IgD-negative memory B cell (primary cell): ENCODE measurements around the gene TMEM41A. TPM values are rescaled to one million over a fixed set of nuclear protein-coding genes. Genes with fewer than 3 reads are reported as not detected.
"Not testable (repeated sequence)": the region's sequence is repeated elsewhere in the genome, so short reads cannot be mapped to it uniquely, and the experiment has no call there.

ENCODE experiments used
- H3K27ac Mint-ChIP-seq, 3 donors: one replicate each; pipeline ENCODE4 v1.8.0; 2020 to 2022; ENCODE audit warnings: mild to moderate bottlenecking in 3 of 3, mixed read lengths in 3 of 3, moderate library complexity in 1 of 3
- H3K27me3 Mint-ChIP-seq: one replicate; pipeline ENCODE4 v1.8.0; 2021; ENCODE audit warnings: mixed read lengths
- H3K36me3 Mint-ChIP-seq: one replicate; pipeline ENCODE4 v1.8.0; 2020; ENCODE audit warnings: mild to moderate bottlenecking, mixed read lengths
- H3K4me1 Mint-ChIP-seq, 3 donors: one replicate each; pipeline ENCODE4 v1.8.0; 2020 to 2022; ENCODE audit warnings: mixed read lengths in 3 of 3, mild to moderate bottlenecking in 1 of 3
- H3K4me3 Mint-ChIP-seq, 4 donors: one replicate each; pipeline ENCODE4 v1.8.0; 2020 to 2022; ENCODE audit warnings: mild to moderate bottlenecking in 4 of 4, mixed read lengths in 4 of 4, moderate library complexity in 3 of 4
- H3K9me3 Mint-ChIP-seq, 3 donors: one replicate each; pipeline ENCODE4 v1.8.0; 2020 to 2021; ENCODE audit warnings: mixed read lengths in 3 of 3, mild to moderate bottlenecking in 1 of 3
- polyA plus RNA-seq: library from polyadenylated mRNA; unstranded; fragments of 300-500 nt; fragmentation: Illumina TruSeq; gene quantifications from one replicate; pipeline ENCODE4 v1.2.3, GENCODE V29; 2021

The TMEM41A gene
- polyA plus RNA-seq, 1 donor from 2014 or later, result 19.4 TPM

DNA sequence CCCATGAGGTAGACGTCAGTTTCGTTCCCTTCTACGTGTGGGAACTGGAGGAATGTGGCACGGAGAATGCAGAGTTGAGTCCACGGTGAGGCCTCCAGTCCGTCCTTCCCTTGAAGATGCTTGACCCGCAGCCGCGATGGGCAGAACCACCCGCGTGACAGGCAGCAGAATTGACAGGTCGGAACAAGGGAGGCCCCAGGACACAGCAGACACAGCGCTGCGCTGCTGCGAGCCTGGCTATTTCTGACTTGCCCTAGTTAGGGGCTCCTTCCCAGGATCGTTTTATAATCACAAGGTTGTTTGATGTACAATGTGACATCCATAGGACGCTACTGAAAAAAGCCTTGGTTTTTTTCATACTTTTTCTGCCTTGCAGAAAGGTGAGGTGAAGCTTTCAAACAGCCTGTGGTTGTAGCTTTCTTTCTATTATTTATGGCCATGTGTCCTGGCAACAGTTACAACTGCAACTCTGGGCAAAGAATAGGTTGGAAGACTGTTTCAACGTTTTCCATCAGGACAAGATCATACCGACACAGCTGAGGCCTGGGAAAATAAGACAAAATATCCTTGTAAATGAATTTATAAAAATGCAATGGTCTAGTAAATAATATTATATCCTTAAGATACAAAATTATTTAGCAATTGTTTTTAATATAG is 9.6 kb upstream of the TMEM41A start:
- H3K9me3 Mint-ChIP-seq, result no peaks in the 10 kb centered on the region

DNA sequence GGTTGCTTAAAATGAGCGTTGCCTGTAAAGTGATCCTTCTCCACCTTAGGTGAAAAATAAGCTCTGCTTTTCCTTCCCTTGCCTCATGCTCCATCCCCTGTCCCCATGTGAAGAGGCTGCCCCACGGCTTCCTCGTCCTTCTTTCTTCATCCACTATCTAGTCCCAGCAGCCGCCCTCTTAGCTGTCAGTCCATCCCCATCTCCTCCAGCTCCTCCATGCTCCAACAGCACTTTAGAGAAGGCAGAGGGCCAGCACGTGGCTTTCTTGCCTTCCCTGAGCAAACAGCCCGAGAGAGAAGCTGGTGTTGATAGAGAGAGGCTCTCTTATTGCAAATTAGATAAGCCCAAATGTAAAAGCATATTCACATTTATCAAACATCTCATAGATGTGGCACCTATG is 9.0 kb upstream of the TMEM41A start:
- Mint-ChIP-seq H3K9me3 (no peaks in the 10 kb centered on the region), H3K27me3 (peaks cover 5% of the 10 kb centered on the region), H3K4me1 (no peaks in the 10 kb centered on the region), H3K27ac (no peak overlapping the region), H3K4me3 (no peak overlapping the region), H3K36me3 (no peaks in the 10 kb centered on the region)

More for the DNA sequence above, 9.6 kb upstream of the TMEM41A start:
- Mint-ChIP-seq H3K4me3 (no peak overlapping the region), H3K27me3 (peaks cover 2% of the 10 kb centered on the region), H3K4me1 (no peaks in the 10 kb centered on the region), H3K36me3 (no peaks in the 10 kb centered on the region), H3K27ac (no peak overlapping the region)

DNA sequence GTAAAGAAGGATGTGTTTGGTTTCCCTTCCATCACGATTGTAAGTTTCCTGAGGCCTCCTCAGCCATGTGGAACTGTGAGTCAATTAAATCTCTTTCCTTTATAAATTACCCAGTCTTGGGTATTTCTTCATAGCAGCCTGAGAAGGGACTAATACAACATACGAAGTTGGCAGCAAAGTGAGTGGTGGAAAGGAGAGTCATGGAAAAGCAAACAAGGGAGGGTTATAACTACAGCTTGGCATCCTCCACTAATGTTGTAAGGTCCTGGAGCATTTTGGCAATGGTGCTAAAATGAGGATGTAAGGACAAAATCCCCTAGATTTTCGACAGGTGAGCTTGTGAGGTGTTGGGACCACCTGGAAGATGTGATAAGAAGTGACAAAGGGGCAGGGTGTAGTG is 5.8 kb upstream of the TMEM41A start:
- Mint-ChIP-seq H3K27ac (no peak overlapping the region), H3K9me3 (no peaks in the 10 kb centered on the region), H3K4me1 (no peaks in the 10 kb centered on the region), H3K4me3 (no peak overlapping the region), H3K36me3 (peaks cover 2% of the 10 kb centered on the region), H3K27me3 (peaks cover 8% of the 10 kb centered on the region)

DNA sequence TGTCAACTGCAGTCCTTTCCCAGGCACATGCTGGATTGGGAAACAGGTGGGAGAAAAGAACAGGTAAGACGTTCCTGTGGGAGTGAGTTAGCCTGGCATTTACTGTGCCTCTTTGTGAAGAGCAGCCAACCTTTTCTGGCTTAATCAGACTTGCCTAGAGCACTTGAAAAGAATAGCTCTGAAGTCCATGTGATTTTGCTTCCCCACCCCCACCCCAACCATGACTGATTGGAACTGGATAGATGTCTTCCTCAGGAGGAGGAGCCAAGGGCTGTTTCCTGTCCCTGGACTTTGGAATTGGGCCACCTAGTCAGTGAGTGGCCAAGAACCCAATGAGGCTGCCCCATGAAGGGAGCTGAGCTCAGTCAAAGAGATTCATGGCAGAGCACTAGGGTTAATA is 4.7 kb upstream of the TMEM41A start:
- Mint-ChIP-seq H3K27ac (no peak overlapping the region), H3K4me1 (peaks cover 0 to 3% (median 0%) of the 10 kb centered on the region in 3 donors), H3K27me3 (peaks cover 8% of the 10 kb centered on the region), H3K4me3 (no peak overlapping the region), H3K9me3 (no peaks in the 10 kb centered on the region), H3K36me3 (peaks cover 2% of the 10 kb centered on the region)

DNA sequence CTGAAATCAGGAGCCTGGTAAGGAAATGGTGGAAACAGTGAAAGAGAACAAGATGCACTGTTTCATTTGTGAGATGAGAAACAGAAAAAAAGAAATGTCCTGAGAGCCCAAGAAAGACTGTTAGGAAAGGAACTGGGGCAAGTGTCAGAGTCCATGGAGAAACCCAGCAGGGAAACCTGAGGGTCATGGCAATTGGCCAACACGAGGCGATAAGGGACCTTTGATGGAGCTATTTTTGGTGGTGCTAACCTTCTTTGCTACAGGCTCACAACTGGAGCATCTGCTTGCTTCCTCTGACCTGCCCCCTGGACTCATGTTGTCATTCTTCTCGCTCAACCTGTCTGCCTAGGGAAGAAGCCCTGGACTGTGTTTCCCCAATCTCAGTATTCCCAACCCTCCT is 4.2 kb upstream of the TMEM41A start:
- H3K4me3 Mint-ChIP-seq, result no peak overlapping the region

DNA sequence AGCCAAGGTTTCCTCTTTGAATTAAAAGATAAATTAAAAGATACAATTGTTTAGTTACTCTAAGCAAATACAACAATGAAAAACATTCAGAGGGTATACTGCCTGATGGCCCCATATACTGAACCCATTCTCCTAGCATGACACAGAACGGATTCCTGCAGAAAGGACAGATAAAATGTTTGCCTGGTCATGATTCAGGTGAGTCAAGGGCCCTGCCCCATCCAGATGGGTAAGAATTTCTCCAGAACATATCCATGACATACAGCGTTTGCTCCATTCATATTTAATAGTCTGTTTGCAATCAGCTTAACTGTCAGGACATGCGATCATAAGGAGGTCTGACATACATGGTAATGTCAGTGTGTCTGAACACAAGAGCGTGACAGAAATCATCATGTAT is 8.6 kb downstream of the TMEM41A start:
- H3K4me3 Mint-ChIP-seq, result peak overlapping the region in 1 of 4 donors; percentile 27
- peaks cover 14% of the 10 kb centered on the region for H3K36me3 Mint-ChIP-seq

More for the DNA sequence above, 4.2 kb upstream of the TMEM41A start:
- Mint-ChIP-seq H3K27me3 (peaks cover 6% of the 10 kb centered on the region), H3K27ac (no peak overlapping the region), H3K9me3 (no peaks in the 10 kb centered on the region), H3K4me1 (peaks cover 0 to 3% (median 0%) of the 10 kb centered on the region in 3 donors), H3K36me3 (peaks cover 2% of the 10 kb centered on the region)

DNA sequence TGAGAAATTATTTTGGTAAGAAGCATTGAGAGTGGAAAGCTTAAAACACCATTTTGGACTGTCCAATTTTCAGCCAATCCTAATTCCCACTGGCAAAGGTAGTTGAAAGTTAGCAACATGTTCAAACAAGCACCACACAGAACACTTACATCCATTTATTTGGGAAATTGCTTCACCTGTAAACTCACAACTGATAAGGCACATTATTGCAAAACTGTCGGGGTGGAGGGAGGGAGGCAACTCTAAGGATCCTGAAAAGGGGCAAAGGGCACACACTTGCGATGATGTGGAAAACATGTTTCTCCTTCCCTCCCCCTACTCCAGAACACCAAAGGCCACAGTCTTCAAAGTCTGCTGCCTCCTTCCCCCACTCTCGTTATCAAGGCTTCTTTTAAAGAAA is 9.4 kb downstream of the TMEM41A start:
- H3K4me1 Mint-ChIP-seq, result peaks cover 0 to 3% (median 1%) of the 10 kb centered on the region in 3 donors
- H3K27me3 Mint-ChIP-seq, result no peaks in the 10 kb centered on the region
- no peak overlapping the region for H3K27ac Mint-ChIP-seq
- H3K36me3 Mint-ChIP-seq, result peaks cover 14% of the 10 kb centered on the region
- no peak overlapping the region for H3K4me3 Mint-ChIP-seq
- H3K9me3 Mint-ChIP-seq, result no peaks in the 10 kb centered on the region

More for the DNA sequence above, 8.6 kb downstream of the TMEM41A start:
- Mint-ChIP-seq H3K9me3 (no peaks in the 10 kb centered on the region), H3K27me3 (no peaks in the 10 kb centered on the region), H3K27ac (no peak overlapping the region), H3K4me1 (peaks cover 0 to 3% (median 1%) of the 10 kb centered on the region in 3 donors)

DNA sequence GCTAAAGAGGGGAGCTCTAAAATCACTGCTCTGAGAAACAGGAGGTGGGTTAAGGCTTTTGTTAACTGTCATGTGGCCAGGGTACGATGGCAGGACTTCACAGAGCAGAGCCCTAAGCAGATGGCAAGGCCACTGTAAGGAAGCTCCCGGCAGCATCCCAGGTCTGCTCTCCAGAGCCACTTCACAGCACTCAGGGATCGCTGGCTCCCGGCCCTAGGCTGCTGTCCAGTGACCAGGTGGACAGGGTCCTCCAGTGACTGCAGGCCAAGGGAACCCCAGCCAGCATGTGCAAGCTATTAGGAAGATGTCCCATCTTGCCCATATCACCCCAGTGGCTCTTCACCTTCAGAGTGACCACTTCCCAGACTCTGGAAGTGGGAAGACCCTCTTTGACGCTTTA is 10.4 kb downstream of the TMEM41A start:
- Mint-ChIP-seq H3K36me3 (peaks cover 9% of the 10 kb centered on the region), H3K27me3 (no peaks in the 10 kb centered on the region), H3K4me3 (no peak overlapping the region), H3K4me1 (peaks cover 0 to 3% (median 1%) of the 10 kb centered on the region in 3 donors), H3K27ac (no peak overlapping the region), H3K9me3 (no peaks in the 10 kb centered on the region)

DNA sequence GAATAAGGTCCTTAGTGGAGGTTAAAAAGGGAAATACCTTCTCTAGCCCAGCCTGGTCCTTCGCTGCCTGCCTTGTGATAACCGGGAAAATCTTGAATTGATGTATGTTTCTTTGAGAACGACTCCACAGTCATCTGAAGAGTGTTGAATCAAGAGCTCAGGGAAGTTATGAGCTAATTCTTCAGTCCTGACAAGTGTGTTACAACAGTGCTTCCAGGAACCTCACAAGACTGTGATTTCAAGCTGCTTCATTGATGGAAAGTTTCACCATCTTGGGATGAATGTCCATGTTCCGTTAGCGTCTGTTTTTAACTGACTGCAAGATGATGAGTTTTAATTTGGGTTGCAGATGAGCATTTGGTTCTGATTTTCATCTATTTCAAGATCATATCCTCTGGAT is 12.4 kb downstream of the TMEM41A start:
- no peak overlapping the region for H3K4me3 Mint-ChIP-seq
- no peak overlapping the region for H3K27ac Mint-ChIP-seq
- peaks cover 13% of the 10 kb centered on the region for H3K36me3 Mint-ChIP-seq
- H3K27me3 Mint-ChIP-seq, result no peaks in the 10 kb centered on the region
- H3K9me3 Mint-ChIP-seq, result peaks cover 0 to 2% (median 0%) of the 10 kb centered on the region in 3 donors
- peaks cover 0 to 6% (median 5%) of the 10 kb centered on the region in 3 donors for H3K4me1 Mint-ChIP-seq

DNA sequence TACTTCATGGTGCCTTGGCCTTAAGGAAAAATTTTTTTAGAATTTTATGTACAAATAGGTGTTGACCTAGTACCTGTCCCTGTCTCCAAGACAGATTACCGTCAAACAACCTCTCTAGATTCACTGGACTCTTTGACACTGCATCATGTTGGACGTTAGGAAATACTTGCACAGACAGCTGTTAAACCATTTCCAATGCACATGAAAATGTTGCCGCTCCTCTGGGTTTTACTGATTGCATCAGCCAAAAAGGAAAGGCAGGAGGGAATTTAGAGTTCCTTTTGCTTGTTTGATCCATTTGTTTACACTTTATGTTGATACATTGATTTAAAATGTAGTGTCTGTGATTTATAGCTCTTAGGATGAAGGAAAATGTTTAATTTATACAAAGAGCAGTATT is 14.5 kb downstream of the TMEM41A start:
- H3K9me3 Mint-ChIP-seq, result peaks cover 0 to 6% (median 0%) of the 10 kb centered on the region in 3 donors
- no peak overlapping the region for H3K27ac Mint-ChIP-seq
- peaks cover 9% of the 10 kb centered on the region for H3K36me3 Mint-ChIP-seq
- peaks cover 0 to 5% (median 4%) of the 10 kb centered on the region in 3 donors for H3K4me1 Mint-ChIP-seq
- H3K27me3 Mint-ChIP-seq, result no peaks in the 10 kb centered on the region
- no peak overlapping the region for H3K4me3 Mint-ChIP-seq

DNA sequence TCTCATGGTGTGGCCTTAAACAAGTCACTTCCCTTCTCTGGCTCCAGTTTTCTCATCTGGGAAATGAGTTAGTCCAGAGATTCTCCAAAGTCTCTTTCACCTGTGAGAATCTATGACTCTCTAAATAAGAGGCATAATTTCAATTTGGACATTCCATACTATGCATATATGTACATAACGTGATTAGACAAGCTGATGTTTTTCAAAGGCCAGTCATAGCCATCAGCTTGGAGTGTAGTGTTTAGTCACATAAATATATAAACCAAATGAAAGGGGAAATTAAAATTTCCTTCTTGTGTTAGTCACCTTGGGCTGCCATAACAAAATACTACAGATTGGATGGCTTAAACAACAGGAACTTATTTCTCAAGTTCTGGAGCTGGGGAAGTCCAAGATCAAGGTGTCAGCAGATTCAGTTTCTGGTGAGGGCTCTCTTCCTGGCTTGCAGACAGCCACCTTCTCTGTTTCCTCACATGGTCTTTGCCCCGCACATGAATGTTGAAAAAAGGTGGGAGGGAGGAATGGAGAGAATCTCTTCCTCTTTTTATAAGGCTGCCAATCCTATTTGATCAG is 19.4 kb downstream of the TMEM41A start:
- no peak overlapping the region for H3K4me3 Mint-ChIP-seq
- peaks cover 0 to 5% (median 4%) of the 10 kb centered on the region in 3 donors for H3K4me1 Mint-ChIP-seq
- no peak overlapping the region for H3K27ac Mint-ChIP-seq
- peaks cover 0 to 8% (median 0%) of the 10 kb centered on the region in 3 donors for H3K9me3 Mint-ChIP-seq
- peaks cover 16% of the 10 kb centered on the region for H3K36me3 Mint-ChIP-seq
- no peaks in the 10 kb centered on the region for H3K27me3 Mint-ChIP-seq

DNA sequence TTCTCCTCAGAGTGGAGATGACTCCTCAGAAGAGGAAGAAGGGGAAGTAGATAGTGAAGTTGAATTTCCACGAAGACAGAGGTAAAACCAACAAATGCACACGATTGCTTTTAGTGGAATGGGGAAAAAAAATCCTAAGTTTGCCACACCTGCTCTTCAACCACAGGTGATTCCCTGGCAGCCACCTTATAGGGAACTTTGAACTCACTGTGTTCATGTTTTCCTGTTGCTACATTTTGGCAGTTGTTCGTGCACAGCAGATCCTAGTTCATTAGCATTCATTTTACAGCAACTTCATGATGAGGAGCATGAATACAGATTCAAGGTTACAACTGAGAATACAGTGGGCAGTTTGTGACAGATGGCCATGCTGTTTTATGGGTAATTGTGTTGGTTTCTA is 21.5 kb downstream of the TMEM41A start:
- Mint-ChIP-seq H3K9me3 (peaks cover 0 to 5% (median 0%) of the 10 kb centered on the region in 3 donors), H3K36me3 (peaks cover 18% of the 10 kb centered on the region), H3K4me1 (no peaks in the 10 kb centered on the region), H3K27me3 (no peaks in the 10 kb centered on the region), H3K4me3 (no peak overlapping the region), H3K27ac (no peak overlapping the region)

DNA sequence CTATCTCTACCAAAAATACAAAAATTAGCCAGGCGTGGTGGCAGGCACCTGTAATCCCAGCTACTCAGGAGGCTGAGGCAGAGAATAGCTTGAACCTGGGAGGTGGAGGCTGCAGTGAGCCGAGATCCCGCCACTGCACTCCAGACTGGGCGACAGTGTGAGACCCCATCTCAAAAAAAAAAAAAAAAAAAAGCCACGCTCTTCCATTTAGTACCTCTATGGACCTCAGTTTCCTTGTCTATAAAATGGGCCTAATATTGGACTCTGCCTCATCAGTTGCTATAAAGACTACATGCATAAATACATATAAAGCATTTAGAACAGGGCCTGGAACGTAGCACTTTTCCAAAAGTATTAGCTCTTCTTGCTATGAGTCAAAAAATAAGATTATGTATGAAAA is 23.9 kb downstream of the TMEM41A start:
- H3K36me3 Mint-ChIP-seq, result peaks cover 14% of the 10 kb centered on the region
- not testable (repeated sequence) for H3K4me1 Mint-ChIP-seq, H3K27ac Mint-ChIP-seq, H3K4me3 Mint-ChIP-seq, H3K27me3 Mint-ChIP-seq, H3K9me3 Mint-ChIP-seq

DNA sequence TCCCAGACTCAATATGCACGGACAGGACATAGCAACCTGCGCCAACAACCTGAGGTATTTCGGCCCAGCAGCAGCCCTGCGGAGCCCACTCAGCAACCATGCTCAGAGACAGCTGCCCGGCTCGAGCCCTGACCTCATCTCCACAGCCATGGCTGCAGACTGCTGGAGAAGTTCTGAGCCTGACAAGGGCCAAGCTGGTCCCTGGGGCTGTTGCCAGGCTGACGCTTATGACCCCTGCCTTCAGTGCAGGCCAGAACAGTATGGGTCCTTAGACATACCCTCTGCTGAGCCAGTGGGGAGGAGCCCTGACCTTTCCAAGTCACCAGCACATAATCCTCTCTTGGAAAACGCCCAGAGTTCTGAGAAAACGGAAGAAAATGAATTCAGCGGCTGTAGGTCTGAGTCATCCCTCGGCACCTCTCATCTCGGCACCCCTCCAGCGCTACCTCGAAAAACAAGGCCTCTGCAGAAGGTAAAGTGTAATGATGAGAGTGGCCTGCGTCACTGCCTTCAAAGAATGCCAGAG is 25.5 kb downstream of the TMEM41A start:
- no peak overlapping the region for H3K27ac Mint-ChIP-seq
- peaks cover 0 to 2% (median 0%) of the 10 kb centered on the region in 3 donors for H3K4me1 Mint-ChIP-seq
- H3K9me3 Mint-ChIP-seq, result peaks cover 0 to 2% (median 0%) of the 10 kb centered on the region in 3 donors
- H3K4me3 Mint-ChIP-seq, result no peak overlapping the region
- H3K27me3 Mint-ChIP-seq, result no peaks in the 10 kb centered on the region
- H3K36me3 Mint-ChIP-seq, result peaks cover 14% of the 10 kb centered on the region

DNA sequence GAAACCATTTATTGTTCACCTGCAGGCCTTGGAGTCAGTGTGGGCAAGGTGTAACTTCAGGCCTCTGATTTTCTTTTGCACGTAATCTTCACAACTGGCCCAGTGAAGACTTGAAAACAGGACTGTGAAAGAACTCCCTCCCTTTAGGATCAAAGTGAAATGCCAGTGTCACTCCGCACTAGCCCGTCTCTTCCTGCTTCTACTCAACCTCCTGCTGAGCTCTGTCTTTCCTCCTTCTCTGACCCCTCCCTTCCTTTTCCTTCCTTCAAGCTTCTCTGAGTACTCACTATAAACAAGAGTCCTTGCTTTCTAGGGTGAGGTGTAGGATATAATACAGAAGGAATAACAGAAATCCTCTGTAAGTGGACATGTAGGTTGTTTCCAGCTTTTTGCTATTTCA is 28.5 kb downstream of the TMEM41A start:
- Mint-ChIP-seq H3K27ac (peak overlapping the region in 1 of 3 donors; percentile 33), H3K9me3 (no peaks in the 10 kb centered on the region), H3K4me1 (peaks cover 2 to 11% (median 4%) of the 10 kb centered on the region in 3 donors), H3K36me3 (peaks cover 12% of the 10 kb centered on the region), H3K27me3 (no peaks in the 10 kb centered on the region), H3K4me3 (no peak overlapping the region)

DNA sequence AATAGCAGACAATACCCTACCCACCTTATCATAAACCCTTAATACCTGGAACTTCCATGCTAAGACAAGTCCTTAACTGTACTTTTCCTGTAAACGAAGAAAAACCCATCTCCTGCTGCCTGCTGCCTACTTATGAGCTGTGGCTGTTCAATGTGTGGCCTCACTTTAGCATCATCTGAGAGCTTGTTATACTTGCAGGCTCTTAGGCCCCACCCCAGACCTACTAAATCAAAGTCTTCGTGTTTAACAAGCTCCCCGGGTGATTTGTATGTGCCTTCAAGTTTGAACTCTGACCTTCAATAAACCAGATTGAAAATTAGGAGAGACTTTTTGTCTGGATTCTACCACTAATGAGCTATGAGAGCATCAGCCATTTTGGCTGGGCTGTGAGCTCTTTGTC is 29.3 kb downstream of the TMEM41A start:
- H3K36me3 Mint-ChIP-seq, result peaks cover 8% of the 10 kb centered on the region
- H3K4me3 Mint-ChIP-seq, result no peak overlapping the region
- no peaks in the 10 kb centered on the region for H3K9me3 Mint-ChIP-seq
- H3K27me3 Mint-ChIP-seq, result no peaks in the 10 kb centered on the region
- peaks cover 2 to 11% (median 4%) of the 10 kb centered on the region in 3 donors for H3K4me1 Mint-ChIP-seq
- H3K27ac Mint-ChIP-seq, result no peak overlapping the region
